Peyer's patch (tissue), 4 donors: Measurements from ENCODE around the gene KCNE1.

ENCODE experiments used
- CTCF ChIP-seq, 6 experiments: fragments of 450-650 bp in 4 of 6; fragments of 200-600 bp in 2 of 6; sonication (generic) in 1 of 6; IDR thresholded peaks; one replicate each; pipeline ENCODE4 v1.5.1; 2017 to 2019; ENCODE audit warnings: antibody characterized with exemption in 6 of 6, mild to moderate bottlenecking in 3 of 6, moderate library complexity in 1 of 6
- POLR2A ChIP-seq, 2 donors: fragments of 450-650 bp; IDR thresholded peaks; one replicate each; pipeline ENCODE4 v1.5.1; 2017; ENCODE audit warnings: antibody characterized with exemption in 2 of 2, mild to moderate bottlenecking in 2 of 2, moderate library complexity in 2 of 2

DNA sequence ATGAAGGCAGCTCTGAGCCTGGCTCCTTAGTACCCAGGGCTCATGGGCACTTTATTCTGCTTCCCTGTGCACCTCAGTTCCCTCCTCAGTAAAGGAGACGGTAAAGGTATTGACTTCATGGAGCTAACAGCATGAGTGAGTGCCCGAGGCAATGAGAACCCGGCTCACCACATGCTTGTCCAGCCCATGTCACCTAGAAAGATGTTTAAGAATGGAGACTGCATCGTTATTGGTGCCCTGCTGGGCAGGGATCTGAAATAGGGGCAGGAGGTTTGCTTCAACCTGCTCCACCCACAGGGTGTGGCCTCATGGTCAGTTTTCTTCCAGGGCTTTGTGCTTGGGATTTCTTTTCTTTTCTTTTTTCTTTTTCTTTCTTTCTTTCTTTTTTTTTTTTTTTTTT is 7.0 kb upstream of the KCNE1 start:
- TF ChIP-seq CTCF (IDR thresholded peaks at IDR 0.05) (no peak), POLR2A (IDR thresholded peaks at IDR 0.05) (no peak)
